Measurements from ENCODE around the gene SDHB.
A peak's percentile ranks its signal among the peaks of the same experiment; 100 is the strongest.

The SDHB gene

GRCh38 chr1:17012775-17013490 is 40.9 kb downstream of the SDHB start:
- DNase-seq (ENCODE audit: low spot score) = no peak

- DNase-seq (ENCODE audit: low spot score) = peak; percentile 92
These were observed 42.2 kb downstream of the SDHB start, which contains the start of gene ATP13A2 for GRCh38 chr1:17011439-17012307. ATP13A2 (minus strand) TSS chr1:17011928; CDS start chr1:17011738, 190 bp downstream.

GRCh38 chr1:17011092-17011438 is 42.8 kb downstream of the SDHB start:
- DNase-seq (ENCODE audit: low spot score) = no peak

DNA sequence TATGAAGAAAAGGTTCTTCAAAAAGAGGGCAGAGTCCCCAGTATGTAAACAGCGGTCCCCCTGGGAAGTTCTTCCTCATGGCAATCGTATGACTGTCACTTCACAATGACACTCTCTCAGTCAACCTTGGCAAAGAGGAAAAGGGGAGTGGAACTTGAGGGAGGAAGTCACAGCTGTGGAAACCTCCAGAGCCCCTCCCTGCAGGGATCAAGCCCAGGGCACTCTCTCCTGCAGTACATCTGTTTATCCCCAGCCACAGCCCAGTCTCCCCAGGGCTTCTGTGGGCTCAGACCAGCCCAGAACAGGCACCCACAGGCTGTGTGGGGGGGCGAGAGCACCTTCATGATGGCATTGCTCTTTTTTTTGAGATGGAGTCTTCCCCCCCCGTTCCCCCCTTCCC is 44.1 kb downstream of the SDHB start:
- DNase-seq (ENCODE audit: low spot score) = no peak

DNA sequence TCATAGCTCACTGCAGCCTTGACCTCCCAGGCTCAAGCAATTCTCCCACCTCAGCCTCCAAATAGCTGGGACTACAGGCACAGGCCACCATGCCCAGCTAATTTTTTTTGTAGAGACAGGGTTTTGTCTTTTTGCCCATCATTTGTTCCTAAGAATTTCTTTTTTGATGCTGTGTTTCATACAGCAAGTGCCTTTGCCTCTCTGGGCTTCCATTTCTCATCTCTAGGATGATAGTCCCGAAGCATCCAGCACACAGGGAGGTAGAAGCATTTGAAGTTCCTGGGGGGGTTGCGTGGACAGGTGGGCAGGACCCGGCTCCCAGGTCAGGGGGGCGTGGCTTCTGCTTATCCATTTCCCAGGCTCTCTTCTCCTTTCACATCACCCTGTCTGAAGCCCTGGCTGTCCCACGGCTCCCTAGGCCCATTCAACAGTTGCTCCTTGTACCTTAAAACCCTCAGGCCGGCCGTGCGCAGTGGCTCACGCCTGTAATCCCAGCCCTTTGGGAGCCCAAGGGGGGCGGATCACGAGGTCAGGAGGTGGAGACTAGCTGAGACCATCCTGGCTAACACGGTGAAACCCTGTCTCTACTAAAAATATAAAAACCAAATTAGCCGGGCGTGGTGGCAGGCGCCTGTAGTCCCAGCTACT is 45.5 kb downstream of the SDHB start:
- no peak for DNase-seq (ENCODE audit: low spot score)

GRCh38 chr1:17007121-17007520 is 46.7 kb downstream of the SDHB start:
- DNase-seq (ENCODE audit: low spot score) = no peak

GRCh38 chr1:17005365-17005740 is 48.5 kb downstream of the SDHB start:
- no peak for DNase-seq (ENCODE audit: low spot score)

DNA sequence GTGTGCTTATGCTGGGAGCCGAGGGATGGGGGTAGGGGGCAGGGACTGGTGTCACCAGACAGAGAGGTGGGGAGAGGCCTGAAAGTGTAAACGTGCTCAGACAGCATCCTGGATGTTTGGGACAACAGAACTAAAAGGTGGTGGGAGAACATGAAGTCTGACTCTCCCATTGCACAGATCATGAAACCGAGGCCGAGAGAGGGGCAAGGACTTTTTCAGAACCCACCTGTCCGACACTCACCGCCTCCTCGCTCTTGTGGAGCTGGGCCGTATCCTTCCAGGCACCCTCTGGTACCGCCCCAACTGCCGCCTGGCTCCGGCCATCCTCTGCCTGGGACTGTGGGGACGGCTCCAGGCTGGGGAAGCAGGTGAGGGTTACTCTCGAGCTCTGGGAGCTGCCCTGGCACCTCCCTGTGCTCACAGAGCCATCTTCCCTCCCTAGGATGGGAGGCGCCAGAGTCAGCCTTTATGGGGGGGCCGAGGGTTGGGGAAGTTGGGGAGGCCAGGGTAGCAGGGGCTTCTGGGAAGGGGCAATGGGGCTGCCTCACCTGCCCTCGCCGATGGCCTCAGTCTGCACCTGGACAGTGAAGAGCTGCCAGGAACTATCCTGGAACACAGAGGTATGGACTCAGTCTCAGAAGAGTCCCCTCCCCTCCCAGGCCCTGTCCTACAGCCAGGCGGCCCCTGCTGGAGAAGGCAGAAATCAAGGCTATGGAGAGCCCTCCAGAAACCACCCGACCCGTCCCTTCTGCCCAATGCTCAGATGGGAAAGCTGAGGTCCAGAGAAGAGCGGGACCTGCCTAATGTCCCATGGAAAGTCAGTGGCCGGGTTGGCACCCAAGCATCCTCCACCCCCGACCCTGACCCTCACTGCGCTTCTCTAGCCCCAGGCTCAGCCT is 49.1 kb downstream of the SDHB start:
- DNase-seq (ENCODE audit: low spot score) = no peak

DNA sequence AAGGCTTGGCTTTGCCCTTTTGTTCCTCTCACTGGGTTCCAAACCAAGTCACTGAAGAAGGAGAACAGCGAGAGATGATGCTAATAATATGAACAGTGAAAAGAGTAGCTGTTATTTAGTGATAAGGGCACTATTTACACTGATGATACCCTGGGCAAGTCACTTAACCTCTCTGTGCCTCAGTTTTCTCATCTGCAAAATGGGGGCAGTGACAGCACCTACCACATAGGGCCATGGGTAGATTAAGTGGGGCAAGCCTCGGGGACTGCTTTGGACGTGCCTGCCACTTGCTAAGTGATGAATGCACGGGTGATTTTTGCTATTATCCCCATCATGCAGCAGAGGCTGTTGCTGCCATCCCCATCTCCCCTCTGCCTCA is 51.3 kb downstream of the SDHB start:
- DNase-seq (ENCODE audit: low spot score) = no peak

DNA sequence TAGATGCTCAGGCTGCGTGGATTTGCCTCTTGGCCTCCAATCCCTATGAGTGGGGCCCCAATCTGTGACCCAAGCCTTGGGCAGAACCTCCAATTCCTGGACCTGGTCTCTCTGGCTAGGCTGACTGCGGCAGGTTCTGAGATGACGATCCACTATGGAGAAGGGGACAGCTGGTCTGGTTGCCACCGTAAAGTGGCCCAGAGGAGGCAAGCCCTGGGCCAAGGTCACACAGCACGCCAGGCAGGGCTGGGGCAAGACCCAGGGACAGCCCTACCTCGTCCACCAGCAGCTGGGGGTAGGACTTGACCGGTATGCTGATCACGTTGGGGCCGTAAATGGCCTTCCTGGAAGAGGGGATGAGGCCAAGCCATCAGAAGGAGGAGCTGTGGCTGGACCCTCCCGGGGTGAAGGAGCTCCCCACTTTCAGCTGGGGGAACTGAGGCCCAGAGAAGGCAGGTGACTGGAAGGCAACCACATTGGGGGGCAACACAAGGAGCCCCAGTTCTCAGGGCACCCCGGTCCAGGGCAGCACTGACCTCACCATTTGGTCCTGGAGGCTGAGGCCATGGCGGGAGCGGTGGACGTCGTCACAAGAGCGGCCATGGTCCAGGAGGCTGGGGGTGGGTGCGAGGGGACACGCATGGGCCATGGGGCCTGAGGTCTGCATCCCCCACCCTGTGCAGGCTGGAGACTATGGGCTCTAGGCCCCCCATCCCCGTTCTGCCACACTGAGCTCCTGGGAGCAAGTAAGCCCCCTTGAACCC is 51.9 kb downstream of the SDHB start:
- no peak for DNase-seq (ENCODE audit: low spot score)

DNA sequence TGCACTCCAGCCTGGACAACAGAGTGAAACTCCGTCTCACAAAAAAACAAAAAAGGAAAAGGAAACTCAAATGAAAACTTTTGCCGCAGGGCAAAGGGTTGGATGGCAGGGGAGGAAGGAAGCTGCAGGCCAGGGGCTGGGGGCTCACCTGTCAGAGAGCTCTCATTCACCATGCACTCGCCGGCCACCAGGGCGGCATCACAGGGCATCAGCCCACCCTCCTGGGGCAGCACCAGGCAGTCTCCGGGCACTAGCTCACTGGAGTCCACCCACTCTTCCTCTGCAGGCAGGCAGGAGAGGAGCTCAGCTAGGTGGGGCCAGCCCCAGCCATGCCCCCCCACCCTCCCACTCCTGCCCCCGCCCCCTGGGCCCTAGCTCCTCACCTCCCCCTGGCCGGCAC is 54.0 kb downstream of the SDHB start:
- no peak for DNase-seq (ENCODE audit: low spot score)

GRCh38 chr1:16998589-16998988 is 55.2 kb downstream of the SDHB start:
- no peak for DNase-seq (ENCODE audit: low spot score)

- DNase-seq (ENCODE audit: low spot score) = no peak
These were observed 57.0 kb downstream of the SDHB start for GRCh38 chr1:16996845-16997244.

DNA sequence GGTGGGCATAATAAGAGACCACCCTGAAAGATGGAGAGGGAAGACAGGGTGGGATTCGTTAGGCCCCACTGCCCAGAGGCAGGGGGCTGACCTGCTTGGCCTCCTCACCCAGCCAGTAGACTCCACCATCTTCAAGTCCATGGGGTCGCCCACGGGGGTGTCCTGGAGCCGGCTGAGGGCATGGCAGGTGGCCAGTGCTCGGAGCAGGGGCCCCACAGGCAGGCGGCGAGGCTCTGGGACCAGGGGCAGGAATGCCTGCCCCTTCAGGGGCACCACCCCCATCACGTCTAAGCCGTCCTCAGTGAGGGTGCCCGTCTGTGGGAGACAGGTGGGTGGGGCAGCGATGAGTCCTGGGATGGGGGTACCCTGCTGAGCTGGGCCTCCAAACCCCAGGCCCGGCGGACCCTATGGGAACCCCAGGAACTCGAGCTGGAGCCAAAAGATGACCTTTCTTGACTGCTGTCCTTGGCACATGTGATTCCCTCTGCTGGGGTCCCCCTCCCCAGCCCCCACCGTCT is 60.3 kb downstream of the SDHB start:
- DNase-seq (ENCODE audit: low spot score) = no peak

DNA sequence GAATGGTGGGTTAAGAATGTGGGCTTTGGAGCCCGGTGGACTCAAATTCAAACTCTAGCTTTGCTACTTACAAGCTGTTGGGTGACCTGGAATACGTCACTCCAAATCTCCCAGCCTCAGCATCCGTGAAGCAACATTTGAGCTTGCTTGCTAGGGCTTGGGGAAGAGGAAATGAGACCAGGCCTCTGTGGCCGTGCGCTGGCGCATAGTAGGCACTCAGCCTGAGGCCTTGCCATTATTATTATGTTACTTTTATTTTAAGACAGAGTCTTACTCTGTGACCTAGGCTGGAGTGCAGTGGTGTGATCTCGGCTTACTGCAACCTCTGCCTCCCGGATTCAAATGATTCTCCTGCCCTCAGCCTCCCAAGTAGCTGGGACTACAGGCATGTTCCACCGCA is 61.2 kb downstream of the SDHB start:
- DNase-seq (ENCODE audit: low spot score) = no peak

DNA sequence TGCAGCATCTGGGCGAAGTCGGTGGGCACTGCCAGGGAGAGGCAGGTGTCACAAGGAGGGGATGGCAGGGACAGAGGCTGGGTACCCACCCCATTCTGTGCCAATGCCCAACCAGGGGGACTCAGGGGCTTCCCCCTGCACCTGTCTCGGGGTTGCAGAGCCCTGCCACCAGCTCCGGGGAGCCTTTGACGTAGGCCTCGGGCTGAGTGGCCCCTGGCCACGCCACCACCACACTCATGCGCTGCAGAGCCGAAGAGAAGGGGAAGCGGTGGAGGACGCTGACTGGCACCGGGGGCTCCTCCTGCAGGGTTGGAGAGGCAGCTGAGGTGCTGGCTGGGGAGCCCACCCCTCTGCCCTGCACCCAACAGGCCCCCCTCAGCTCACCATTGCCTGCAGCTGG is 61.7 kb downstream of the SDHB start:
- DNase-seq (ENCODE audit: low spot score) = no peak

GRCh38 chr1:16991571-16991970 is 62.3 kb downstream of the SDHB start:
- no peak for DNase-seq (ENCODE audit: low spot score)

DNA sequence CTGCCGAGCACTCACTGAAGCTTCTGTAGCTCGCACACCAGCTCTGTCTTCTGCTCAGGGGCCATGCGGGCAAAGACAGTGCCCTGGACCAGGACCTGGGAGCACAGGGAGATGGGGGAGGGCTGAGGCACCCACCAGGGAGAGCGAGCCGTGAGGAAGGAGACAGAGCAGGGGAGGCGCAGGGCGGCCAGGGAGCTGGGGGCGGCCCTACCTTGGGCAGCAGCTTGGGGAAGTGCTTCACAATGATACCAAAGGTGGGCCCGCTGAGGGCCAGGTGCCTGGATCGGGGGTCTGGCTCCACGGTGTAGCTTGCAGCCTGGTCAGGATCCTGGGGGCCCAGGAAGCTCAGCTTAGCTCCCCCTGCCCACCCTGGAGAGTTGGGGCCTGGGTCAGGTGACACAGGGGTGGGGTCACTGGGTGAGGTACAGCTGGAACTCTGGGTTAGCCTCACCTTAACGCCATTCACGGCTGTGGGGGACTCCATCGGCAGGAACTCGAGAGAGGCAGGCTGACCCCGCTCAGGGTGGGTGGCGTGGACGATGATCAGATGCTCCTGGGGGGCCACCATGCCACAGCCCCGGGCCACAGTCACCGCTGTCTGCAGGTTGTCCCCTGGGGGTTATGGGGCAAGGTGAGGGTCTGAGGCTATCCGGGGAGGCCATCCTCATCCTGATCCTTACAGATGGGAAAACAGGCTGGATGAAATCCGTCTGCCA is 64.0 kb downstream of the SDHB start:
- no peak for DNase-seq (ENCODE audit: low spot score)

GRCh38 chr1:16988210-16988609 is 65.6 kb downstream of the SDHB start:
- DNase-seq (ENCODE audit: low spot score) = no peak

DNA sequence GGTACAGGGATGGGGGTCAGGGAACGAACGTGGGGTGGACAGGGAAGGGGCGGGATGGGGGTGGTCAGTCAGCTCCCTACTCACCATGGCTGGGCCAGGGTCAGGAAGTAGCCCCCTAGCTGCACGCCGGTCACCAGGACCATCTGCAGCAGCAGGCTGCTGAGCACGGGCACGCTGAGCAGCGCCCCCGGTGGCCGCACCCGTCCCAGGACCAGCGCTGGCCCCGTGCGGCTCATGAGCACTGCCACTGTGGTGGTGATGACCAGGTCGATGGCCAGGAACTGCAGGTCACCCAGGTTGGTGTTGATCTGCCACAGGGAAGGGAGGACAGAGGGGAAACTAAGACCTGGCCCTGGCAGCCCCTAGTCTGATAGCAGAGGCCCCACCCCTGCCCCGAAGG is 66.9 kb downstream of the SDHB start:
- DNase-seq (ENCODE audit: low spot score) = no peak

All from germinal center (tissue), 1 donor.